Heart right ventricle (tissue), 16 donors: ENCODE data around the gene PTPN2. TPM values are rescaled to one million over a fixed set of nuclear protein-coding genes. Genes with fewer than 3 reads are reported as not detected.
A peak's percentile ranks its signal among the peaks of the same experiment; 100 is the strongest.

Experiments used
- ATAC-seq, 8 donors: fragments of 200-7000 bp; cut with Tn5 transposase; one replicate each; pipeline ENCODE4 v1.9.1; 2020; ENCODE audit warnings: mild to moderate bottlenecking in 8 of 8, moderate library complexity in 8 of 8, moderate number of reproducible peaks in 1 of 8
- DNase-seq, 2 donors: peaks; one replicate each; pipeline ENCODE4 v3.0.0-alpha.2; 2020
- H3K27ac ChIP-seq, 10 donors: fragments of 200-600 bp; sonication (generic) in 2 of 10; one replicate each; pipeline versions ENCODE4 v1.5.0 to v1.8.0; 2020 to 2022; ENCODE audit warnings: mild to moderate bottlenecking in 3 of 10
- H3K27me3 ChIP-seq, 7 donors: fragments of 200-600 bp; one replicate each; pipeline ENCODE4 v1.8.0; 2021 to 2022; ENCODE audit warnings: mild to moderate bottlenecking in 2 of 7
- H3K36me3 ChIP-seq, 9 donors: fragments of 200-600 bp; sonication (generic) in 1 of 9; one replicate each; pipeline versions ENCODE4 v1.5.0 to v1.8.0; 2020 to 2022; ENCODE audit warnings: mild to moderate bottlenecking in 2 of 9
- H3K4me1 ChIP-seq, 9 donors: fragments of 200-600 bp; sonication (generic) in 1 of 9; one replicate each; pipeline versions ENCODE4 v1.5.0 to v1.8.0; 2020 to 2022; ENCODE audit warnings: mild to moderate bottlenecking in 4 of 9
- H3K4me3 ChIP-seq, 10 donors: fragments of 200-600 bp; sonication (generic) in 2 of 10; one replicate each; pipeline versions ENCODE4 v1.5.0 to v1.8.0; 2020 to 2022; ENCODE audit warnings: mild to moderate bottlenecking in 7 of 10, moderate library complexity in 2 of 10
- H3K9me3 ChIP-seq, 11 donors: fragments of 200-600 bp in 10 of 11; sonication (generic) in 2 of 11; one replicate each; pipeline versions ENCODE4 v1.5.0 to v1.8.0; 2013 to 2022; ENCODE audit warnings: mild to moderate bottlenecking in 2 of 11, control low read depth in 1 of 11, moderate library complexity in 1 of 11
- whole genome bisulfite sequencing, 2 donors: extraction: QIAGEN DNeasy Blood & Tissue Kit; methylation state at CpG; one replicate each; pipeline ENCODE4 v1.1.7; 2013; ENCODE audit warnings: inconsistent platforms in 1 of 2; 5-methylcytosine and 5-hydroxymethylcytosine counted together
- intact Hi-C, 10 donors: fragments of 100-400 bp; cut with DNase I; formaldehyde crosslinking; loops; one replicate each; pipeline versions ENCODE4 v1.11.1 to v1.14.2; 2022
- polyA plus RNA-seq, 2 donors: library from polyadenylated mRNA; stranded (reverse); fragments of 200-250 nt; gene quantifications; one replicate each; pipeline ENCODE4 v1.2.3, GENCODE V29; 2013
- total RNA-seq, 10 donors: library from RNA; stranded (reverse); fragmentation: NEBNext Ultra II Directional in 3 of 10; extraction: Animal tissue kit (Norgen Biotek cat#: 25700) in 3 of 10; gene quantifications; one replicate each; pipeline versions ENCODE4 v1.2.1 to v1.2.4, GENCODE V29; 2021 to 2023
- TF ChIP-seq, protein P1 (sequence below), 9 donors: fragments of 200-600 bp; sonication (generic) in 2 of 9; IDR thresholded peaks; one replicate each; pipeline versions ENCODE4 v1.5.0 to v1.8.0; 2021 to 2022; ENCODE audit warnings: antibody characterized with exemption in 9 of 9, mild to moderate bottlenecking in 5 of 9, moderate library complexity in 1 of 9
- donor health status: Arrhythmogenic right ventricular cardiomyopathy.
- donor health status: ischemic (EF 13 %, LVEDD 7.1; RV severe dilation, severe dysfunction).
- donor health status: healthy with polysubstance abuse.
- donor health status: DM: no; HTN: yes; CAD: no.
- donor health status: DM: no; HTN: no; CAD: no.
- donor health status: ischemic (EF 25% LVEDD 6.9; RV normal size, moderate dysfunction).
- donor health status: ischemic (EF 25% LVEDD 5.7; RV mildly dilated, moderate dysfunction).
- donor health status: healthy.
- donor health status: DM: yes; HTN: yes; CAD: no.
- donor health status: Ischemic cardiomyopathy.
- donor health status: ischemic (EF 35%, LVEDD 5.7; RV mildly dilated, moderate dysfunction).
- donor health status: nonischemic (EF 11% LVEDD 7.7; RV severe dilation, severe dysfunction).
- donor health status: DM: yes; HTN: yes; CAD: no.
- donor health status: PGD.
- donor health status: ischemic (EF 29% LVEDD 5.4; RV normal size, mild dysfunction).
- donor health status: nonischemic (EF 23%, LVEDD 6.1; RV moderate dilation, normal function).

PTPN2 gene
- total and polyA plus RNA-seq, 12 donors = 10.5 to 19.5 (median 13.5) TPM

DNA sequence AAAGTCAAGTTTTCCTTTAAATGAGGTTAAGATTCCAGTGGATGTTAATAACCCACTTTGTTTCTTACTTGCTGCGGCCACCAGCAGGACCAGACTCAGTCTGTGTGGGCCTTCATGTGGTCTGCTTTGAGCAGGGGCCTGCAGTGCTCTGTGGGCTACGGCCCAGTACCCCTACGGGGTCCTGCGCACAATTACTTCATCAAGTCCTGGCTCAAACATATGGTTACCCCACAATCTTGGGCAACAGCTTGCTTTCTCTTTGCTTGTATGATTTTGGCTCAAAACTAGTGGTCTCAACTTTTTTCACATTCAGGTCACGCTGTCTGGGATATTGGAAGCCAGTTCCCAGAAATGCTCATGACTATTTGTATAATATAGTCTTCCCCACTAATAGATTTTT is 64.2 kb downstream of the PTPN2 start:
- Histone ChIP-seq H3K27me3 (no peaks in the 10 kb centered on the region), H3K4me3 (no peak overlapping the region), H3K4me1 (peaks cover 0 to 9% (median 0%) of the 10 kb centered on the region in 9 donors), H3K36me3 (peaks cover 0 to 83% (median 13%) of the 10 kb centered on the region in 9 donors), H3K9me3 (no peaks in the 10 kb centered on the region), H3K27ac (peak overlapping the region in 1 of 10 donors; percentile 49)
- whole genome bisulfite sequencing, 2 donors = 78 to 79% methylated on average over 5 of the region's 5 CpGs
- ATAC-seq (no peak), DNase-seq (no peak)
- intact Hi-C loops = loop anchor here in 1 of 10 donors (10.0 kb wide), 1 partner anchor 55 kb away; no protein-coding TSS in a partner anchor
- TF ChIP-seq, protein P1, sequence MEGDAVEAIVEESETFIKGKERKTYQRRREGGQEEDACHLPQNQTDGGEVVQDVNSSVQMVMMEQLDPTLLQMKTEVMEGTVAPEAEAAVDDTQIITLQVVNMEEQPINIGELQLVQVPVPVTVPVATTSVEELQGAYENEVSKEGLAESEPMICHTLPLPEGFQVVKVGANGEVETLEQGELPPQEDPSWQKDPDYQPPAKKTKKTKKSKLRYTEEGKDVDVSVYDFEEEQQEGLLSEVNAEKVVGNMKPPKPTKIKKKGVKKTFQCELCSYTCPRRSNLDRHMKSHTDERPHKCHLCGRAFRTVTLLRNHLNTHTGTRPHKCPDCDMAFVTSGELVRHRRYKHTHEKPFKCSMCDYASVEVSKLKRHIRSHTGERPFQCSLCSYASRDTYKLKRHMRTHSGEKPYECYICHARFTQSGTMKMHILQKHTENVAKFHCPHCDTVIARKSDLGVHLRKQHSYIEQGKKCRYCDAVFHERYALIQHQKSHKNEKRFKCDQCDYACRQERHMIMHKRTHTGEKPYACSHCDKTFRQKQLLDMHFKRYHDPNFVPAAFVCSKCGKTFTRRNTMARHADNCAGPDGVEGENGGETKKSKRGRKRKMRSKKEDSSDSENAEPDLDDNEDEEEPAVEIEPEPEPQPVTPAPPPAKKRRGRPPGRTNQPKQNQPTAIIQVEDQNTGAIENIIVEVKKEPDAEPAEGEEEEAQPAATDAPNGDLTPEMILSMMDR (IDR thresholded peaks at IDR 0.05) = no peak

DNA sequence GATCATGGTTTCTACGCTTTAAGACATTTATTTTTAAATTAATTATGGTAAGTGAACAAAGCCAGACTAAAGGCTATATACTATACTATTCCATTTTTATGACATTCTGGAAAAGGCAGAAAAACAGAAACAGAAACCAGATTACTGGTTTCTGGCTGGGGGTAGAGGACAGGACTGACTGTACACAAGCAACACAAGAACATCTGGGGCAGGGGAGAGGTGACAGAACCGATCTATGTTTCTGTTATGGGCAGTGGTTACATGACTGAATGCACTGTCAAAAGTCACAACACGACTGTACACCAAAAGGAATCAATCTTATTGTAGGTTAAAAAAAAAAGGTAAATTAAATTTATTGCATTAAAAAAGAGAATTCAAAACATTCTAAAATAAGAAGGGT is 64.7 kb downstream of the PTPN2 start:
- DNase-seq = no peak
- no peaks in the 10 kb centered on the region for H3K27me3 ChIP-seq
- peaks cover 0 to 83% (median 18%) of the 10 kb centered on the region in 9 donors for H3K36me3 ChIP-seq
- WGBS, 2 donors = 82 to 86% methylated on average over 3 of the region's 3 CpGs
- no peak overlapping the region for H3K4me3 ChIP-seq
- H3K27ac ChIP-seq = peak overlapping the region in 1 of 10 donors; percentile 49
- H3K9me3 ChIP-seq = no peaks in the 10 kb centered on the region
- ATAC-seq = no peak
- intact Hi-C loops = loop anchor here in 1 of 10 donors (10.0 kb wide), 1 partner anchor 55 kb away; no protein-coding TSS in a partner anchor
- TF ChIP-seq, protein P1 (IDR thresholded peaks at IDR 0.05) = no peak
- peaks cover 0 to 9% (median 0%) of the 10 kb centered on the region in 9 donors for H3K4me1 ChIP-seq

DNA sequence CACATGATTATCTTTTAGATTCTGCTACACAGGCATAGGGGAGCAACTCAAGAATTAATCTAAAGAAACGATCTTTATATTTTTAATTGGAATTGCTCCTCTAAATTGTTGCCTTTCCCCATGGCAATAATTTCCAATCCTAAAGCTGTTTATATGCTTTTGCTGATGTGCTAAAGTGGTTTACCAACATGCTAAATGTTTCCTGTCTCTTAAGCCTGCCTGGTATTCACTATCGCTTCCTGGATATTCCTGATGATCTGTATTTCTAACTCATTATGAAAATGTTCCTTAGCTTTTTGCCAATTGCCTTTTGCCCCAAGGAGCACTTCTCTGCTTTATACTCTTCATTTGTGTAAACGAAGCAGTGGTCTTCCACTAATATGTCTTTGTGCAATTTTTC is 65.8 kb downstream of the PTPN2 start:
- Histone ChIP-seq H3K4me3 (no peak overlapping the region), H3K4me1 (peaks cover 0 to 9% (median 0%) of the 10 kb centered on the region in 9 donors), H3K27me3 (no peaks in the 10 kb centered on the region), H3K36me3 (peaks cover 0 to 84% (median 21%) of the 10 kb centered on the region in 9 donors), H3K9me3 (no peaks in the 10 kb centered on the region), H3K27ac (no peak overlapping the region)
- intact Hi-C loops = loop anchor here in 1 of 10 donors (10.0 kb wide), 1 partner anchor 57 kb away; no protein-coding TSS in a partner anchor
- ATAC-seq (no peak), DNase-seq (no peak)
- TF ChIP-seq, protein P1 (IDR thresholded peaks at IDR 0.05) = no peak
- WGBS, 2 donors = 90 to 92% methylated on average over 3 of the region's 3 CpGs

DNA sequence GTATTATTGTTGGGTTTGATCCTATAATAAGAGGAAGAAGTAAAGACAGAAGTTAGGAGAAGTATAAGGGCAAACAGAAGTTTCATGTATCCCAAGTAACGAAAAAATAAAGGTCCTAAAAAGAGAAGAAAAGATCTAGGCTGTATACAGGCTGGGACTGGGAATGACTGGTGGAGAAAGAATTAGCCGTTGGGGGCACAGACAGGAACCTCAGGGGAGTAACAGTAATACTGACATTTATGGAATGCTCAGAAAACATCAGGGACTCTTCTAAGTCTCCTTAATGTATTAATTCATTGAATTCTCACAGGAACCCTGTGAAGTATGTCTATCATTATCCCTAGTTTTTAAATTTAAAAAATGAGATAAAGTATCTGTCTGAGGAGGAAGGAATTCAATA is 67.6 kb downstream of the PTPN2 start:
- H3K4me3 ChIP-seq = no peak overlapping the region
- H3K27ac ChIP-seq = no peak overlapping the region
- peaks cover 0 to 9% (median 0%) of the 10 kb centered on the region in 9 donors for H3K4me1 ChIP-seq
- H3K27me3 ChIP-seq = no peaks in the 10 kb centered on the region
- DNase-seq (no peak), ATAC-seq (no peak)
- intact Hi-C loops = loop anchor here in 1 of 10 donors (10.0 kb wide), 1 partner anchor 58 kb away; no protein-coding TSS in a partner anchor
- TF ChIP-seq, protein P1 (IDR thresholded peaks at IDR 0.05) = no peak
- 88 to 93% methylated on average over 2 of the region's 2 CpGs for WGBS, 2 donors
- peaks cover 0 to 80% (median 21%) of the 10 kb centered on the region in 9 donors for H3K36me3 ChIP-seq
- H3K9me3 ChIP-seq = no peaks in the 10 kb centered on the region
